GM18508 (cell line): ENCODE data around the gene MRPL38.
"Not testable (repeated sequence)": the region's sequence is repeated elsewhere in the genome, so short reads cannot be mapped to it uniquely, and the experiment has no call there.

ENCODE experiments used
- ATAC-seq: cut with Tn5 transposase; IDR thresholded peaks from one replicate; pipeline ENCODE4 v1.9.1; 2021; ENCODE audit warnings: moderate number of reproducible peaks; ENCODE audit not compliant: insufficient read depth, unreplicated experiment

MRPL38 gene

GRCh38 chr17:75898065-75898464 is 6.6 kb downstream of the MRPL38 start:
- no peak for ATAC-seq

- no peak for ATAC-seq
These were observed 7.3 kb downstream of the MRPL38 start for GRCh38 chr17:75897160-75898019.

GRCh38 chr17:75896415-75897159 is 8.1 kb downstream of the MRPL38 start, which contains the start of gene TRIM65:
TSS of gene TRIM65 (minus strand) at chr17:75896951. CDS start at chr17:75896937, 14 bp downstream.
- ATAC-seq = no peak

- ATAC-seq = no peak
These were observed 9.1 kb downstream of the MRPL38 start for GRCh38 chr17:75895370-75896155.

- ATAC-seq = no peak
These were observed 10.5 kb downstream of the MRPL38 start for GRCh38 chr17:75894049-75894733.

- ATAC-seq = no peak
These were observed 11.2 kb downstream of the MRPL38 start for GRCh38 chr17:75893305-75894048.

GRCh38 chr17:75892556-75893224 is 12.0 kb downstream of the MRPL38 start:
- no peak for ATAC-seq

GRCh38 chr17:75891605-75892555 is 12.8 kb downstream of the MRPL38 start:
- ATAC-seq = no peak

- no peak for ATAC-seq
These were observed 13.6 kb downstream of the MRPL38 start for GRCh38 chr17:75891022-75891604.

- ATAC-seq = no peak
These were observed 15.2 kb downstream of the MRPL38 start for GRCh38 chr17:75889454-75889853.

- no peak for ATAC-seq
These were observed 16.2 kb downstream of the MRPL38 start for GRCh38 chr17:75888484-75888883.

- not testable (repeated sequence) for ATAC-seq
These were observed 18.8 kb downstream of the MRPL38 start for GRCh38 chr17:75885860-75886259.

GRCh38 chr17:75885431-75885830 is 19.3 kb downstream of the MRPL38 start:
- no peak for ATAC-seq

- no peak for ATAC-seq
These were observed 22.8 kb downstream of the MRPL38 start for GRCh38 chr17:75881678-75882454.

GRCh38 chr17:75880266-75880665 is 24.4 kb downstream of the MRPL38 start:
- no peak for ATAC-seq

GRCh38 chr17:75878174-75878998 is 26.3 kb downstream of the MRPL38 start, which contains the start of gene TRIM47:
TSS of gene TRIM47 (minus strand) at chr17:75878581. CDS start at chr17:75878548, 33 bp downstream.
- ATAC-seq = no peak
